GF-D8 (cell line): ENCODE data around the gene KRT71.
"Not testable (repeated sequence)": the region's sequence is repeated elsewhere in the genome, so short reads cannot be mapped to it uniquely, and the experiment has no call there.

Experiments used
- DNase-seq: peaks from one replicate; lab custom pipeline; 2025; lab: John Stamatoyannopoulos, UW

The KRT71 gene

DNA sequence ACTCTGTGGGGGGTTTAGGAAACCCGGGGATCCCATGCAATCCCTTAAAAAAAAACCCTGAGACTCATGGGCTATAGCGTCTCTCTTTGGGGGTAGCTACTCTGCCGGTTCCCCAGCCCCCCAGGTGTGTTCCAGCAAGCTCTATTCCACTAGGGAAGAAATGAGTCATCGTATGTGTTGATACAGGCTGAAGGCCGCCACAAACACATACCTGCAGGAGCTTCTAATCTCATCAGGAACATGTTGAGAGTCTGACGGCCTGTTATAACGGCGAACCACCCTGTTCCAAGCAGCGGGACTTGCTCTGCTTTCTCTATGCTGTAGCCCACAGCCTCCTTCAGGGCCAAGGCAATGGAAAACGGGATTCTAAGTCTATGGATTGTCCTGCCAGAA lies 31.8 kb downstream of the KRT71 start:
- DNase-seq = no peak

DNA sequence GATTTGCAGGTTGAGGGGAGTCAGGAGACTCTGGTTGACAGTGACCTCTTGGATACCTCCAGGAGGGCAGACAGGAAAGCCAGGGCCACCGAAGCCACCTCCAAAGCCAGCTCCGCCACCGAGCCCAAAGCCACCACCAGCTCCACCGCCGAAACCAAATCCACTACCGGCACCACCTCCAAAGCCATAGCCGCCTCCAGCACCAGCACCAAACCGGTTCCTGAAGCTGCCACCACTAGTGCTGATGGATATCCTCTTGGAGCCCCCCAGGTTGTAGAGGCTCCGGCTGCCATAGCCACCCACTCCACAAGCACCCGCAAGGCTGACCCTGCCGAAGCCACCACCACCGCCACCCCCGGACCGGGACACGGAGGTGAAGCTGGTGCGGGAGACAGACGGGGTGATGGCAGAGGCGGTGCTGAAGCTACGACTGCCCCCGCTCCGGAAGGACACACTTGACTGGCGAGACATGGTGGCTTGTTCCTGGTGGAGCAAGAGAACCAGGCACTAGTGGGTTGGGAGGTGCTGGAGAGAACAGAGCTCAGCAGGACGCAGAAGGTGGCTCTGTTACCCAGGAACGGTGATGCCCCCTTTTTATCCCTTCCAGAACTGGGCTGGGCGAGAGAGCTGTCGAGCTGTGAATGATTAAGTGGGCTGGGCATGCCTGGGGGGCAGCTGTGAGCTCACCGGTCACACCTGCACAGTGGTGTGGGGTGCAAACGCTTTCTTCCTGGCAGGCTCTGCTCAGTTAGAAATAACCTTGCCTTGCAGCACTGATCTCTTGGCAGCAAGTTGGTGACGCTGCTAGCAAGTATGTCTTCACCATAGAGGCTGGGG lies 32.9 kb downstream of the KRT71 start, which contains the start of gene KRT5:
TSS of gene KRT5 (minus strand) at position 569 of the 837 bp plus-strand sequence. CDS start at position 471, 98 bp downstream.
- no peak for DNase-seq

DNA sequence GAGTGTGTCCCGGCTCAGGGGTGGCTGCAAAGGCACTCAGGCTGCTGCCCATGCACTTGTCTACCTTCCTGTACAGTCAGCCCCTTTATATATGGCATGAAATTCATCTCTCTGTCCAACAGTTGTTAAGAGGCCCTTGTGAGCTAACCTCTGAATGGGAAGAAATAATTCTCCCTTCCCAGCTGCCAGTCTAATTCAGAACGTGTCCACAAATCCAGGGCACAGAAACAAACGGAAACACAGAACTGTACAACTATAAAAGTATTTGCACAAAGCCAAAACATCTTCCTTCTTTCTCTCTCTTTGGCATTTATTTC lies 33.6 kb downstream of the KRT71 start:
- DNase-seq = no peak

GRCh38 chr12:52518574-52519386 lies 34.2 kb downstream of the KRT71 start:
- no peak for DNase-seq

DNA sequence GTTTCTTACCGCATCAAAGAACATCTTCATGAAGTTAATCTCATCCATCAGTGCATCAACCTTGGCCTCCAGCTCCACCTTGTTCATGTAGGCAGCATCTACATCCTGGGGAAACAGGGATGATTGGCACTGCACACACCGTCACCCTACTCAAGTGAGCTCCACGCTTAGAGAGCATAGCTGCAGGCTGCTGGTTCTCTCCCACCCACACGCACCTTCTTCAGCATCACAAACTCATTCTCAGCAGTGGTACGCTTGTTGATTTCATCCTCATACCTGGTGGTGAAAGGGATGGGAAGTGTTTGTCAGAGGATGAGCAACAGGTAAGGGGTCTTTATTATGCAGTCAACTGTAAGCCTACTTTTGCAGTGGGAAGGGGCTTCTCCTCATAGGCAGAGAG lies 35.1 kb downstream of the KRT71 start:
- DNase-seq = no peak

GRCh38 chr12:52517005-52517835 lies 35.7 kb downstream of the KRT71 start:
- no peak for DNase-seq

GRCh38 chr12:52515927-52516831 lies 36.8 kb downstream of the KRT71 start:
- no peak for DNase-seq

GRCh38 chr12:52515319-52515646 lies 37.7 kb downstream of the KRT71 start:
- DNase-seq = no peak

GRCh38 chr12:52514471-52515318 lies 38.2 kb downstream of the KRT71 start:
- no peak for DNase-seq

DNA sequence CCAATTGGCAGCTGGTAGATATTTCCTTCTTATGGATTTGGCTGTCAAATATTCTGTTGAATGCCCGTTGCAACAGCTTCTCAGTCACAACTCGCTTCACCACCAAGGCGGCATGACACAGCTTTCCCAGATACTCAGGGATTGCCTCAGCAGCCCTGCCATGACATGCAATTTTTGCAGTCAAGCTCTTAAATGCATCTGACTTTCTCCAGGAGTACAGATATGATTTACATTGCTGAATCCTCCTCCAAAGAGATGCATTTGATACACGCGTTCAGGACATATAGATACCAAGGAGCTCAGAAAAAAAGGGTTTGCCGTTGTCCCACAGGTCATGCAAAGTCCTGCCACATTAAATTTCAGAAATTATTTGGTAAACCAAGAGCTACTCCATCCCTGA lies 39.2 kb downstream of the KRT71 start:
- DNase-seq = no peak

GRCh38 chr12:52508211-52508610 lies 44.7 kb downstream of the KRT71 start:
- no peak for DNase-seq

- no peak for DNase-seq
Measured at GRCh38 chr12:52506858-52507715, 45.9 kb downstream of the KRT71 start.

DNA sequence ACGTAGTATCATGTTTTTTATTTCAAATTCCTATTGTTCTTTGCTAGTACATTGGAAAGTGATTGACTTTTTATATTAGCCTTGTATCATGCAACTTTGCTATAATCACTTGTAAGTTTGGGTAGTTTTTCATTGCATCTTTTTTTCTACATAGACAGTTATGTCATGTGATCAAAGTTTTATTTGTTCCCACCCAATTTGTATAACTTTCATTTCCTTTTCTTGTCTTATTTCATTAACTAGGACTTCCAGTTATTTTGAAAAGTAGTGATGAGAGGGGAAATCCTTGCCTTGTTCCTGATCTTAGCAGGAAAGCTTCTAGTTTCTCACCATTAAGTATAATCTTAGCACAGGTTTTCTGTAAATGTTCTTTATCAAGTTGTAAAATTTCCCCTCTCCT lies 50.1 kb downstream of the KRT71 start:
- DNase-seq = no peak

DNA sequence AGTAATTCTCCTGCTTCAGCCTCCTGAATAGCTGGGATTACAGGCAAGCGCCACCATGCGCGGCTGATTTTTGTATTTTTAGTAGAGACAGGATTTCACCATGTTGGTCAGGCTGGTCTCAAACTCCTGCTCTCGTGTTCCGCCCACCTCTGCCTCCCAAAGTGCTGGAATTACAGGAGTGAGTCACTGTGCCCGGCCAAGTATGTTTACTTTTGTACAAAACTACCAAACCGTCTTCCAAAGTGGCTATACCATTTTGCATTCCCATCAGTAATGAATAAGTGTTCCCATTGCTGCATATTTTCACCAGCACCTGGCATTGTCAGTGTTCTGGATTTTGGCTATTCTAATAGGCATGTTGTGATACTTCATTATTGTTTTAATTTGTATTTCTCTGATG lies 51.5 kb downstream of the KRT71 start:
- no peak for DNase-seq

GRCh38 chr12:52500574-52500973 lies 52.4 kb downstream of the KRT71 start:
- DNase-seq = not testable (repeated sequence)

DNA sequence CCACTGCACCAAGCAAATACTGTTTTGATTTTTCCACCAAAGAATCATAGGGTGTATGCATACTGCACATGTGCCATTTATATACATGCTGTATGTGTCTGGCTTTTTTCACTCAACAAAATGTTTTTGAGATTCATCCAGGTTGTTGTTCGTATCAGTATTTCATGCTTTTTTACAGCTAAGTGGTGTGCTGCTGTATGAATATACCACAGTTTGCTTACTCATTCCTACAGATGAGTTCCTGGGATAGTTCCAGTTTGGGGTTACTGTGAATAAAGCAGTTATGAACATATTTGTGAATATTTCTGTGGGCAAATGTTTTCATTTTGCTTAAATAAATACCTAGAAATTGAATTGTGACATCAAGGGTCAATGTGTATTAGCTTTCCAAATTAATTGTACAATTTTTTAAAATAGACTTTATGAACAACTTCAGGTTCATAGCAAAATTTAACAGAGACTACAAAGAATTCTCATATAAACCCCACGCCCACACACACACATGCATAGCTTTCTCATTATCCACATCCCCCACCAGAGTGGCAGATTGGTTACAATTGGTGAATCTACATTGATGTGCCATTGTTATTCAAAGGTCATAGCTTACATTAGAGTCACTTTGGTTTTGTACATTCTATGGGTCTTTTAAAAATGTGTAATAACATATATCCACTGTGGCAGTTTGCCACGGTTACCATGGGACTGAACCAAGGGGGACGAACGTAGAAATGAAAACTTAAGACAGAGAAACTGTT lies 53.0 kb downstream of the KRT71 start:
- no peak for DNase-seq

DNA sequence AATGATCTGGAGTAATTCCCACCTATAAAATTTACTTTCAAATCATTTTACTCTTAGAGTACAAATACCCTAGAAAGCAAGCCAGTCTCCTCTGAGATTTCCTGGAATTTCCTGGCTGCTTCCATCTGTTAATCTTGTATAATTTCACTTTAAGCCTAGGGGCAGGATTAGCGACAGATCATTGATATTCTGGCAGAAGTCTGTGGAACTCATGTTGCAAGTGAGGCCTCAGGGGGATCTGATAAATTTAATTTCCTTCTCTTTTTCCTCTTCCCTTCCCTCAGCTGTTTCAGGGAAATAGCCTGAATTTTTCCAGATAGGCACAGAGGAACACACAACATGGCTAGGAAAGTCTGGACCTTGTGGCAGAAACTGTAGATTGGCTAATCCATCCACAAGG lies 54.0 kb downstream of the KRT71 start:
- DNase-seq = no peak

DNA sequence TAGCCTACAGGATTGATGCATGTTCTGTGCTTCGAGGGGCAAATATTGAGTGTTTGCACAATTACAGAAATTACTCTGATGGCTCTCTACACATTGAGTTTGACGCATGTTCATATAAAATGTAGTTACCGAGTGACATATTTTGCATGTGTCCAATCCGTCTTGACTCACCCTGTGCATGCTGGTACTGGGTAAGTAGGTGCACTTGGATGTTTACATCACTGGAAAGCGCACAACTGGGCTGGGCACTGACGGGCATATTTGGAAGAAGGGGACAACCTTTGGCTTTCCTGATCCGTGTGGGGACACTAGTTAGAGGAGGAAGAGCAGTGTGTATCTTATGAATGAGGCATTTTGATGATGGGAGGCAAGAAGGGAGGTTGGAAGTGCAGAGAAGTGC lies 55.0 kb downstream of the KRT71 start:
- no peak for DNase-seq

DNA sequence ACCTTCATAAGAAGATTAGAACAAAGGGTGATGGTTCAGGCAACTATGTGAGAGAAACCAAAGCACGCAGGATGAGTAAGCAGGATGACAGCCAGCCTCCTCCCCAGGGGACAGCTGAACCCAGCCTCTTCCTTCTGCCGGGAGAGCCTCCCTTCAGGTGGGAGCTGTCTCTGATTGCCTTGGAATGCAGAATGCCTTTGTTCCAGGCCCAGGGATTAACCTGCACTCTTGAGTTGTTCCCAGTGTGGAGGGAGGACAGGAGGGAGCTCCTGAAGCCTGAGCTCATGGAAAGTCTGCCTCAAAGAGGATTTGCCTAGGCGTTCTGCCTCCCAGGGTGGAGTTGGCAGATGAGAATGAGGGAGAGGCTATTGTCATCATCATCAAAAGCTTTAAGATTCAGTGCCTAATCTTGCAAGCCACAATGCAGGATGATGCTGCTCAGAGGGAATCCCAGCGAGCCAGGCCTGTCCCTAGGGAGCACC lies 56.3 kb downstream of the KRT71 start:
- DNase-seq = no peak
